NT2/D1 (cell line): Measurements from ENCODE around the gene ZACN.

Source experiments
- DNase-seq: peaks from one replicate; pipeline ENCODE4 v3.0.0-alpha.2; 2011; ENCODE audit warnings: low read depth, low spot score
- H3K27me3 ChIP-seq: 2 replicates; pipeline ENCODE4 v1.6.0; 2011; ENCODE audit warnings: mild to moderate bottlenecking; ENCODE audit not compliant: insufficient read length, insufficient read depth
- H3K36me3 ChIP-seq: 2 replicates; pipeline ENCODE4 v1.6.1; 2011; ENCODE audit warnings: mild to moderate bottlenecking, low read length, mixed read lengths; ENCODE audit not compliant: insufficient read depth, insufficient read length
- H3K4me1 ChIP-seq: 2 replicates; pipeline ENCODE4 v1.5.1; 2011; ENCODE audit not compliant: insufficient read depth, insufficient read length
- H3K4me3 ChIP-seq: 2 replicates; pipeline ENCODE4 v1.5.1; 2011; ENCODE audit warnings: low read depth; ENCODE audit not compliant: insufficient read length
- H3K9ac ChIP-seq: 2 replicates; pipeline ENCODE4 v1.6.0; 2011; ENCODE audit warnings: low read depth; ENCODE audit not compliant: insufficient read length
- H3K9me3 ChIP-seq: 2 replicates; pipeline ENCODE4 v1.5.1; 2011; ENCODE audit warnings: mild to moderate bottlenecking, low read length; ENCODE audit not compliant: insufficient read depth
- SUZ12 ChIP-seq: IDR thresholded peaks from 2 replicates; pipeline ENCODE4 v1.6.1; 2011; ENCODE audit not compliant: insufficient read length, insufficient read depth; ENCODE audit errors: extremely low read depth
- YY1 ChIP-seq: IDR thresholded peaks from 2 replicates; pipeline ENCODE4 v1.6.1; 2011; ENCODE audit not compliant: insufficient read length, insufficient read depth
- ZNF274 ChIP-seq: IDR thresholded peaks from 2 replicates; pipeline ENCODE4 v1.6.1; 2011; ENCODE audit warnings: mild to moderate bottlenecking, low read depth, low read length

The ZACN gene

GRCh38 chr17:76123749-76124581 lies 45.0 kb downstream of the ZACN start:
- Histone ChIP-seq H3K9me3 (no peaks in the 10 kb centered on the region), H3K4me1 (peaks cover 27% of the 10 kb centered on the region), H3K27me3 (peaks cover 23% of the 10 kb centered on the region), H3K36me3 (no peaks in the 10 kb centered on the region), H3K9ac (peak overlapping the region; percentile 5), H3K4me3 (no peak overlapping the region)
- DNase-seq: no peak
- TF ChIP-seq SUZ12 (no peak), YY1 (no peak), ZNF274 (no peak)

- H3K9ac ChIP-seq: no peak overlapping the region
- no peak overlapping the region for H3K4me3 ChIP-seq
- DNase-seq: no peak
- H3K9me3 ChIP-seq: no peaks in the 10 kb centered on the region
- H3K27me3 ChIP-seq: peaks cover 23% of the 10 kb centered on the region
- peaks cover 21% of the 10 kb centered on the region for H3K4me1 ChIP-seq
- H3K36me3 ChIP-seq: no peaks in the 10 kb centered on the region
- no peak for TF ChIP-seq ZNF274
- no peak for TF ChIP-seq SUZ12
- no peak for TF ChIP-seq YY1
Measured at GRCh38 chr17:76124582-76125390, 45.8 kb downstream of the ZACN start.

- TF ChIP-seq ZNF274 (no peak), SUZ12 (no peak), YY1 (no peak)
- Histone ChIP-seq H3K36me3 (no peaks in the 10 kb centered on the region), H3K27me3 (peaks cover 28% of the 10 kb centered on the region), H3K9me3 (no peaks in the 10 kb centered on the region), H3K4me1 (peaks cover 18% of the 10 kb centered on the region), H3K9ac (no peak overlapping the region), H3K4me3 (no peak overlapping the region)
- no peak for DNase-seq
Measured at GRCh38 chr17:76125391-76125675, 46.4 kb downstream of the ZACN start.

- Histone ChIP-seq H3K9ac (no peak overlapping the region), H3K4me1 (peaks cover 19% of the 10 kb centered on the region), H3K4me3 (no peak overlapping the region), H3K9me3 (no peaks in the 10 kb centered on the region), H3K27me3 (peaks cover 34% of the 10 kb centered on the region), H3K36me3 (no peaks in the 10 kb centered on the region)
- no peak for TF ChIP-seq SUZ12
- no peak for TF ChIP-seq YY1
- no peak for DNase-seq
Measured at GRCh38 chr17:76125922-76126321, 46.9 kb downstream of the ZACN start.

- H3K4me1 ChIP-seq: peaks cover 20% of the 10 kb centered on the region
- H3K36me3 ChIP-seq: no peaks in the 10 kb centered on the region
- no peak overlapping the region for H3K9ac ChIP-seq
- TF ChIP-seq ZNF274: no peak
- TF ChIP-seq YY1: no peak
- TF ChIP-seq SUZ12: no peak
- no peak overlapping the region for H3K4me3 ChIP-seq
- peaks cover 62% of the 10 kb centered on the region for H3K27me3 ChIP-seq
- H3K9me3 ChIP-seq: no peaks in the 10 kb centered on the region
- DNase-seq: no peak
Measured at GRCh38 chr17:76130473-76130872, 51.5 kb downstream of the ZACN start.

- peaks cover 69% of the 10 kb centered on the region for H3K27me3 ChIP-seq
- TF ChIP-seq YY1 (no peak), ZNF274 (no peak), SUZ12 (no peak)
- no peaks in the 10 kb centered on the region for H3K9me3 ChIP-seq
- no peak for DNase-seq
- no peak overlapping the region for H3K4me3 ChIP-seq
- H3K36me3 ChIP-seq: no peaks in the 10 kb centered on the region
- H3K9ac ChIP-seq: no peak overlapping the region
- H3K4me1 ChIP-seq: peaks cover 26% of the 10 kb centered on the region
Measured at GRCh38 chr17:76131051-76131691, 52.2 kb downstream of the ZACN start.
